H1 (cell line): Measurements from ENCODE around the gene TMEM97. TPM values are rescaled to one million over a fixed set of nuclear protein-coding genes. Genes with fewer than 3 reads are reported as not detected.

ENCODE experiments used
- CBX8 ChIP-seq: fragments of 300-800, 300-1000 bp; sonication (generic); IDR thresholded peaks from 2 replicates; pipeline ENCODE4 v1.7.1; 2016; ENCODE audit warnings: low read depth, low read length, borderline replicate concordance
- FOSL1 ChIP-seq: IDR thresholded peaks from 2 replicates; pipeline ENCODE4 v1.6.1; 2011; ENCODE audit warnings: mild to moderate bottlenecking, low read depth, low read length, moderate library complexity; ENCODE audit not compliant: insufficient read depth
- MAX ChIP-seq: IDR thresholded peaks from 2 replicates; pipeline ENCODE4 v1.6.1; 2012; ENCODE audit warnings: inconsistent platforms
- RXRA ChIP-seq: IDR thresholded peaks from 2 replicates; pipeline ENCODE4 v1.6.1; 2011; ENCODE audit warnings: low read depth, mild to moderate bottlenecking, low read length, moderate library complexity; ENCODE audit not compliant: insufficient read depth
- SIRT6 ChIP-seq: IDR thresholded peaks from one replicate; pipeline ENCODE4 v1.7.1; 2012; ENCODE audit warnings: low read length, inconsistent platforms
- polyA plus RNA-seq, 7 experiments: library from polyadenylated mRNA; depleted of rRNA in 3 of 7; stranded (reverse) in 5 of 7; unstranded in 2 of 7; fragments of >200 nt in 5 of 7; fragments of 200-250 nt in 2 of 7; gene quantifications; 1 replicate in 5 of 7; 2 replicates in 1 of 7; 4 replicates in 1 of 7; pipeline versions ENCODE4 v1.2.1 to v1.2.3, GENCODE V29; 2011 to 2013; ENCODE audit warnings: missing spikeins in 2 of 7, mixed read lengths in 2 of 7
- total RNA-seq: library from RNA; stranded (reverse); fragmentation: NEBNext Ultra II Directional; extraction: Animal tissue kit (Norgen Biotek cat#: 25700); gene quantifications from 2 replicates; pipeline ENCODE4 v1.2.1, GENCODE V29; 2021

The TMEM97 gene
- total and polyA plus RNA-seq, 2 of the 8 experiments (the other 6 are each of a cell fraction or from before 2014, with no cell fraction given): 126 to 130 TPM

GRCh38 chr17:28368306-28368831, 49.4 kb downstream of the TMEM97 start (continued):
- no peak for TF ChIP-seq CBX8
- no peak for TF ChIP-seq SIRT6
- no peak for TF ChIP-seq MAX
- TF ChIP-seq RXRA: no peak
- TF ChIP-seq FOSL1: no peak
